H9 (cell line): Measurements from ENCODE around the gene SSBP2. TPM values are rescaled to one million over a fixed set of nuclear protein-coding genes. Genes with fewer than 3 reads are reported as not detected.

Experiments
- DNase-seq: peaks from one replicate; pipeline ENCODE4 v3.0.0-alpha.2; 2017
- H2AFZ ChIP-seq: one replicate; pipeline ENCODE4 v1.6.1; 2013; ENCODE audit warnings: mild to moderate bottlenecking, low read length, control low read depth, moderate library complexity
- H2AK5ac ChIP-seq: 2 replicates; pipeline ENCODE4 v1.6.1; 2013; ENCODE audit warnings: low read length, control low read depth, mixed read lengths; ENCODE audit not compliant: insufficient read length
- H2BK120ac ChIP-seq: one replicate; pipeline ENCODE4 v1.6.1; 2013; ENCODE audit warnings: low read depth, mild to moderate bottlenecking, low read length, control low read depth, inconsistent platforms; ENCODE audit not compliant: poor library complexity, severe bottlenecking
- H2BK12ac ChIP-seq: 2 replicates; pipeline ENCODE4 v1.6.1; 2013; ENCODE audit warnings: low read length, control low read depth, mixed read lengths, low read depth; ENCODE audit not compliant: insufficient read length
- H2BK15ac ChIP-seq: 2 replicates; pipeline ENCODE4 v1.6.1; 2013; ENCODE audit warnings: low read depth, low read length, control low read depth
- H2BK20ac ChIP-seq: one replicate; pipeline ENCODE4 v1.6.1; 2013; ENCODE audit warnings: low read depth, mild to moderate bottlenecking, low read length, control low read depth, inconsistent platforms; ENCODE audit not compliant: poor library complexity, severe bottlenecking
- H2BK5ac ChIP-seq: 2 replicates; pipeline ENCODE4 v1.6.1; 2013; ENCODE audit warnings: low read length, control low read depth, mixed read lengths; ENCODE audit not compliant: insufficient read length
- H3K14ac ChIP-seq: 2 replicates; pipeline ENCODE4 v1.6.1; 2013; ENCODE audit warnings: low read length, control low read depth; ENCODE audit not compliant: insufficient read depth
- H3K18ac ChIP-seq: 2 replicates; pipeline ENCODE4 v1.6.1; 2013; ENCODE audit warnings: low read depth, mild to moderate bottlenecking, mixed read lengths, low read length, control low read depth; ENCODE audit not compliant: insufficient read length
- H3K23ac ChIP-seq: 2 replicates; pipeline ENCODE4 v1.6.1; 2013; ENCODE audit warnings: low read length, control low read depth, mixed read lengths, low read depth; ENCODE audit not compliant: insufficient read length
- H3K23me2 ChIP-seq: 2 replicates; pipeline ENCODE4 v1.6.1; 2013; ENCODE audit warnings: low read depth, mild to moderate bottlenecking, mixed read lengths, low read length, control low read depth; ENCODE audit not compliant: insufficient read length, poor library complexity, severe bottlenecking
- H3K27ac ChIP-seq: 2 replicates; pipeline ENCODE4 v1.5.1; 2013; ENCODE audit warnings: low read length, control low read depth, mixed read lengths, low read depth; ENCODE audit not compliant: insufficient read length
- H3K27me3 ChIP-seq: 2 replicates; pipeline ENCODE4 v1.6.1; 2013; ENCODE audit warnings: low read length, control low read depth, inconsistent platforms; ENCODE audit not compliant: insufficient read depth
- H3K4ac ChIP-seq: 2 replicates; pipeline ENCODE4 v1.6.1; 2013; ENCODE audit warnings: low read depth, mild to moderate bottlenecking, control low read depth, inconsistent platforms, low read length, moderate library complexity
- H3K4me1 ChIP-seq: 2 replicates; pipeline ENCODE4 v1.6.1; 2013; ENCODE audit warnings: low read length, control low read depth, inconsistent platforms; ENCODE audit not compliant: insufficient read depth
- H3K4me2 ChIP-seq: 2 replicates; pipeline ENCODE4 v1.6.1; 2013; ENCODE audit warnings: low read length, control low read depth, mixed read lengths; ENCODE audit not compliant: insufficient read length, insufficient read depth
- H3K56ac ChIP-seq: 2 replicates; pipeline ENCODE4 v1.6.1; 2013; ENCODE audit warnings: low read depth, mild to moderate bottlenecking, mixed read lengths, low read length, control low read depth; ENCODE audit not compliant: insufficient read length
- H3K79me1 ChIP-seq: 2 replicates; pipeline ENCODE4 v1.6.1; 2013; ENCODE audit warnings: low read depth, mild to moderate bottlenecking, moderate library complexity, low read length, control low read depth, inconsistent platforms; ENCODE audit not compliant: insufficient read depth, poor library complexity, severe bottlenecking
- H3K79me2 ChIP-seq: 2 replicates; pipeline ENCODE4 v1.6.1; 2013; ENCODE audit warnings: low read length, control low read depth, inconsistent platforms; ENCODE audit not compliant: insufficient read depth
- H3K9ac ChIP-seq: 2 replicates; pipeline ENCODE4 v1.6.1; 2013; ENCODE audit warnings: low read length, control low read depth, mixed read lengths; ENCODE audit not compliant: insufficient read length; ENCODE audit errors: extremely low read depth
- H3K9me3 ChIP-seq: one replicate; pipeline ENCODE4 v1.6.1; 2013; ENCODE audit warnings: low read depth, low read length, inconsistent platforms; ENCODE audit not compliant: control insufficient read depth
- H3T11ph ChIP-seq: one replicate; pipeline ENCODE4 v1.6.1; 2013; ENCODE audit warnings: mild to moderate bottlenecking, low read length, control low read depth, inconsistent platforms
- H4K20me1 ChIP-seq: one replicate; pipeline ENCODE4 v1.6.1; 2013; ENCODE audit not compliant: control insufficient read depth, insufficient read length, insufficient read depth
- H4K5ac ChIP-seq: 2 replicates; pipeline ENCODE4 v1.6.1; 2013; ENCODE audit warnings: low read depth, mild to moderate bottlenecking, mixed read lengths, low read length, control low read depth; ENCODE audit not compliant: insufficient read length
- H4K8ac ChIP-seq: replicated peaks from 2 replicates; pipeline ENCODE4 v1.6.1; 2013; ENCODE audit warnings: low read length, control low read depth, mixed read lengths, low read depth; ENCODE audit not compliant: insufficient read length
- H4K91ac ChIP-seq: 2 replicates; pipeline ENCODE4 v1.6.1; 2013; ENCODE audit warnings: low read depth, mild to moderate bottlenecking, moderate library complexity, mixed read lengths, low read length, control low read depth; ENCODE audit not compliant: insufficient read length
- H3K27ac Mint-ChIP-seq, 3 experiments: 2 replicates in 2 of 3; 3 replicates in 1 of 3; pipeline ENCODE4 v1.8.0; 2020 to 2021; ENCODE audit warnings: mixed read lengths in 3 of 3, mild to moderate bottlenecking in 1 of 3, moderate library complexity in 1 of 3
- H3K27me3 Mint-ChIP-seq: 2 replicates; pipeline ENCODE4 v1.8.0; 2021; ENCODE audit warnings: low read depth, mild to moderate bottlenecking, moderate library complexity, mixed read lengths
- H3K36me3 Mint-ChIP-seq, 3 experiments: 2 replicates in 2 of 3; 3 replicates in 1 of 3; pipeline ENCODE4 v1.8.0; 2020 to 2021; ENCODE audit warnings: low read depth in 3 of 3, mixed read lengths in 3 of 3; ENCODE audit not compliant: insufficient read depth in 1 of 3
- H3K4me1 Mint-ChIP-seq, 2 experiments: 2 replicates each; pipeline ENCODE4 v1.8.0; 2020; ENCODE audit warnings: mixed read lengths in 2 of 2
- H3K4me3 Mint-ChIP-seq, 2 experiments: 2 replicates in 1 of 2; 3 replicates in 1 of 2; pipeline ENCODE4 v1.8.0; 2020 to 2021; ENCODE audit warnings: mild to moderate bottlenecking in 2 of 2, mixed read lengths in 2 of 2, moderate library complexity in 1 of 2
- H3K9me3 Mint-ChIP-seq, 2 experiments: 2 replicates in 1 of 2; 3 replicates in 1 of 2; pipeline ENCODE4 v1.8.0; 2020; ENCODE audit warnings: mild to moderate bottlenecking in 2 of 2, mixed read lengths in 2 of 2, moderate library complexity in 1 of 2
- WGBS: extraction: QIAGEN DNeasy Blood & Tissue Kit; methylation state at CpG from one replicate; pipeline ENCODE4 v1.1.7; 2013; ENCODE audit warnings: missing lambda C conversion rate, low lambda C conversion rate, mixed read lengths; ENCODE audit not compliant: insufficient read length; ENCODE audit errors: extremely low coverage; 5-methylcytosine and 5-hydroxymethylcytosine counted together
- total RNA-seq: library from RNA; stranded (reverse); gene quantifications from 2 replicates; pipeline ENCODE4 v1.2.1, GENCODE V29; 2021
- TF ChIP-seq, protein P1 (sequence below): fragments of 200-600 bp; sonication (generic); conservative IDR thresholded peaks from 3 replicates; pipeline ENCODE4 v1.8.0; 2021; ENCODE audit warnings: antibody characterized with exemption, mild to moderate bottlenecking

The SSBP2 gene
- total RNA-seq, 1 experiment from 2014 or later, result 35.6 TPM

DNA sequence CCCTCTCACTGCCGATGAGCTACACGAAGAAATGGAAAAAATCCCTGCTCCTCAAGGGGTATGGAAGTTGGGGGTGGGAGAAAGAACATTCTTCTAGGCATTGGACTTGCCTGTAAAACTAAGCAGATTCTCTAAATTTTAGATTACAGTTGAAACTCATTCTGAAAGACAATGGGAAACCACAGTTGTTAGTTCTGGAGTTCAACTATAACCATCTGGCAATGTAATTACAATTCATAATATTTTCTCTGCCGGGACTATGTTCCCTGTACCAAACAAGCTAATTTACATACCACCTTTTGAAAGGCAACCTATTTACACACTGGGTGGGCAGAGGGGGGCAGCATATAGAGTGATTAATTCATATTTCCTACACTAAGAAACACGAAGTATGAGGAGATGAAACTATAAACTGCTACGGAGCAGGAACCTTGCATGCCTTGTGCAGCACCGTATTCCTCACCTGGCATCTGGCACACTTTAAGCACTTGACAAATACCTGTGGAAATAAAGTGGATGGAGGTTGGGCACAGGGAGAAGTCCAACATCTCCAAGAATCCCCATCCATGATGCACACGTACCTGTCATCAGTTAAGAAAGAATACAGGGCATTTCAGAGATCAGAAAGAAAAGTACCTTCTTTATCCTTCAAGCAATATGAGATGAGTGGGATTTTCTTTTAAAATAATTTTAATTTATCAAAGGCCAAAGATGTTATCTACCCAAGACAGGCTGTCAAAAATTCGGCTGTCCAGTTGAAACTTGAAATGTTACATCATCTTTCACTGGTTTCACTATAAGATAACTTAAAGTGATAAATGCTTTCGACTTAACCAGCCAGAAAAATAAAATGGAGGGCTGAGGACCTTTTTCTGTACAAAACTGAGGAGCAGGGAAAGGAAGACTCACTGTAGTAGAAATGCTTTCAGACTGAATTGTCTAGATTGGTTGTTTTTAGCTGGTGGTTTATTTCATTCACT is 54.2 kb downstream of the SSBP2 start:
- Histone ChIP-seq H3K14ac (no peak overlapping the region), H2BK20ac (no peak overlapping the region), H2AK5ac (no peak overlapping the region), H2BK15ac (no peak overlapping the region), H3K79me2 (no peaks in the 10 kb centered on the region), H3K18ac (no peak overlapping the region), H2BK5ac (no peak overlapping the region), H4K91ac (no peak overlapping the region), H2AFZ (no peak overlapping the region), H3K4ac (no peak overlapping the region), H4K5ac (no peak overlapping the region), H2BK120ac (no peak overlapping the region), H3K9me3 (no peaks in the 10 kb centered on the region), H3K23me2 (no peaks in the 10 kb centered on the region), H4K20me1 (peaks cover 3% of the 10 kb centered on the region), H3T11ph (no peak overlapping the region), H3K23ac (no peak overlapping the region), H4K8ac (no peak overlapping the region), H3K79me1 (no peaks in the 10 kb centered on the region), H2BK12ac (no peak overlapping the region), H3K27me3 (no peaks in the 10 kb centered on the region), H3K9ac (no peak overlapping the region), H3K4me1 (no peaks in the 10 kb centered on the region), H3K27ac (no peak overlapping the region), H3K56ac (no peak overlapping the region), H3K4me2 (no peak overlapping the region)
- H3K27ac Mint-ChIP-seq, result peak overlapping the region in 2 of 3 experiments; percentile 25 to 59; a peak in 5 of 7 replicates
- no peak for DNase-seq
- peaks cover 0 to 25% (median 6%) of the 10 kb centered on the region in 3 experiments; a peak in 5 of 7 replicates for H3K36me3 Mint-ChIP-seq
- TF ChIP-seq, protein P1, sequence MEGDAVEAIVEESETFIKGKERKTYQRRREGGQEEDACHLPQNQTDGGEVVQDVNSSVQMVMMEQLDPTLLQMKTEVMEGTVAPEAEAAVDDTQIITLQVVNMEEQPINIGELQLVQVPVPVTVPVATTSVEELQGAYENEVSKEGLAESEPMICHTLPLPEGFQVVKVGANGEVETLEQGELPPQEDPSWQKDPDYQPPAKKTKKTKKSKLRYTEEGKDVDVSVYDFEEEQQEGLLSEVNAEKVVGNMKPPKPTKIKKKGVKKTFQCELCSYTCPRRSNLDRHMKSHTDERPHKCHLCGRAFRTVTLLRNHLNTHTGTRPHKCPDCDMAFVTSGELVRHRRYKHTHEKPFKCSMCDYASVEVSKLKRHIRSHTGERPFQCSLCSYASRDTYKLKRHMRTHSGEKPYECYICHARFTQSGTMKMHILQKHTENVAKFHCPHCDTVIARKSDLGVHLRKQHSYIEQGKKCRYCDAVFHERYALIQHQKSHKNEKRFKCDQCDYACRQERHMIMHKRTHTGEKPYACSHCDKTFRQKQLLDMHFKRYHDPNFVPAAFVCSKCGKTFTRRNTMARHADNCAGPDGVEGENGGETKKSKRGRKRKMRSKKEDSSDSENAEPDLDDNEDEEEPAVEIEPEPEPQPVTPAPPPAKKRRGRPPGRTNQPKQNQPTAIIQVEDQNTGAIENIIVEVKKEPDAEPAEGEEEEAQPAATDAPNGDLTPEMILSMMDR, result no peak
- peaks cover 7 to 8% of the 10 kb centered on the region in 2 experiments; a peak in 4 of 5 replicates for H3K9me3 Mint-ChIP-seq
- WGBS, result no CpG with 5 or more reads among the region's 9 CpGs
- no peaks in the 10 kb centered on the region for H3K27me3 Mint-ChIP-seq
- H3K4me3 Mint-ChIP-seq, result no peak overlapping the region
- H3K4me1 Mint-ChIP-seq, result peaks cover 8 to 9% of the 10 kb centered on the region in 2 experiments
